Ascending aorta (tissue), 2 donors: ENCODE data around the gene JMJD4. TPM values are rescaled to one million over a fixed set of nuclear protein-coding genes. Genes with fewer than 3 reads are reported as not detected.

ENCODE experiments used
- DNase-seq, 2 donors: peaks; one replicate each; pipeline ENCODE4 v3.0.0-alpha.2; 2019; ENCODE audit warnings: low spot score in 2 of 2
- H3K27ac ChIP-seq, 2 donors: fragments of 200-600 bp; sonication (generic); one replicate each; pipeline ENCODE4 v1.5.1; 2016 to 2017; ENCODE audit warnings: mild to moderate bottlenecking in 1 of 2
- H3K27me3 ChIP-seq: fragments of 200-600 bp; sonication (generic); one replicate; pipeline ENCODE4 v1.5.1; 2017
- H3K36me3 ChIP-seq, 2 donors: fragments of 200-600 bp; sonication (generic); one replicate each; pipeline ENCODE4 v1.5.1; 2016
- H3K4me1 ChIP-seq, 2 donors: fragments of 200-600 bp; sonication (generic); one replicate each; pipeline ENCODE4 v1.5.1; 2016 to 2017; ENCODE audit warnings: mild to moderate bottlenecking in 1 of 2
- H3K4me3 ChIP-seq, 2 donors: fragments of 200-600 bp; sonication (generic); one replicate each; pipeline ENCODE4 v1.5.1; 2016 to 2017; ENCODE audit warnings: mild to moderate bottlenecking in 1 of 2
- H3K9me3 ChIP-seq, 2 donors: fragments of 200-600 bp; sonication (generic); one replicate each; pipeline ENCODE4 v1.5.1; 2016
- CTCF ChIP-seq, 3 experiments: fragments of 200-600 bp in 2 of 3; fragments of 450-650 bp in 1 of 3; sonication (generic) in 2 of 3; IDR thresholded peaks; one replicate each; pipeline ENCODE4 v1.5.1; 2016 to 2019; ENCODE audit warnings: antibody characterized with exemption in 3 of 3, mild to moderate bottlenecking in 1 of 3, moderate library complexity in 1 of 3
- intact Hi-C: fragments of 100-400 bp; cut with DNase I; formaldehyde crosslinking; loops from one replicate; pipeline ENCODE4 v1.15.1; 2023
- total RNA-seq: library from RNA; depleted of rRNA; stranded (reverse); fragments of >200 nt; gene quantifications from one replicate; pipeline ENCODE4 v1.1.0, GENCODE V29; 2016

Gene JMJD4
- total RNA-seq, 1 donor from 2014 or later, result 10.6 TPM

GRCh38 chr1:227697321-227697864 lies 37.7 kb downstream of the JMJD4 start:
- H3K4me3 ChIP-seq, result no peak overlapping the region
- DNase-seq, result no peak
- no peak overlapping the region for H3K27ac ChIP-seq
- H3K4me1 ChIP-seq, result no peaks in the 10 kb centered on the region
- peaks cover 0 to 47% of the 10 kb centered on the region in 2 donors for H3K9me3 ChIP-seq
- no peaks in the 10 kb centered on the region for H3K27me3 ChIP-seq
- no peak for TF ChIP-seq CTCF (IDR thresholded peaks at IDR 0.05)
- intact Hi-C loops, result no loop called here
- no peaks in the 10 kb centered on the region for H3K36me3 ChIP-seq

- Histone ChIP-seq H3K27me3 (no peaks in the 10 kb centered on the region), H3K4me1 (no peaks in the 10 kb centered on the region), H3K4me3 (no peak overlapping the region), H3K27ac (no peak overlapping the region), H3K9me3 (peaks cover 30 to 75% of the 10 kb centered on the region in 2 donors), H3K36me3 (no peaks in the 10 kb centered on the region)
- intact Hi-C loops, result no loop called here
- no peak for DNase-seq
- no peak for TF ChIP-seq CTCF (IDR thresholded peaks at IDR 0.05)
These were observed 49.3 kb downstream of the JMJD4 start for GRCh38 chr1:227685807-227686206.

Other genes starting within 250 kb of the JMJD4 start
- gene ZNF678, start 171.7 kb downstream of the JMJD4 start, total RNA-seq, result 0.75 TPM
- 54.0 TPM for gene SNAP47, start 133 bp upstream of the JMJD4 start, total RNA-seq
- gene PRSS38, start 80.4 kb upstream of the JMJD4 start, total RNA-seq, result not detected
- gene WNT9A, start 212.6 kb upstream of the JMJD4 start, total RNA-seq, result 0.96 TPM